H9 (cell line): ENCODE data around the gene RESP18. TPM values are rescaled to one million over a fixed set of nuclear protein-coding genes. Genes with fewer than 3 reads are reported as not detected.

Experiments used
- DNase-seq: peaks from one replicate; pipeline ENCODE4 v3.0.0-alpha.2; 2017
- H2AFZ ChIP-seq: one replicate; pipeline ENCODE4 v1.6.1; 2013; ENCODE audit warnings: mild to moderate bottlenecking, low read length, control low read depth, moderate library complexity
- H2AK5ac ChIP-seq: 2 replicates; pipeline ENCODE4 v1.6.1; 2013; ENCODE audit warnings: low read length, control low read depth, mixed read lengths; ENCODE audit not compliant: insufficient read length
- H2BK120ac ChIP-seq: one replicate; pipeline ENCODE4 v1.6.1; 2013; ENCODE audit warnings: low read depth, mild to moderate bottlenecking, low read length, control low read depth, inconsistent platforms; ENCODE audit not compliant: poor library complexity, severe bottlenecking
- H2BK12ac ChIP-seq: 2 replicates; pipeline ENCODE4 v1.6.1; 2013; ENCODE audit warnings: low read length, control low read depth, mixed read lengths, low read depth; ENCODE audit not compliant: insufficient read length
- H2BK15ac ChIP-seq: 2 replicates; pipeline ENCODE4 v1.6.1; 2013; ENCODE audit warnings: low read depth, low read length, control low read depth
- H2BK20ac ChIP-seq: one replicate; pipeline ENCODE4 v1.6.1; 2013; ENCODE audit warnings: low read depth, mild to moderate bottlenecking, low read length, control low read depth, inconsistent platforms; ENCODE audit not compliant: poor library complexity, severe bottlenecking
- H2BK5ac ChIP-seq: 2 replicates; pipeline ENCODE4 v1.6.1; 2013; ENCODE audit warnings: low read length, control low read depth, mixed read lengths; ENCODE audit not compliant: insufficient read length
- H3K14ac ChIP-seq: 2 replicates; pipeline ENCODE4 v1.6.1; 2013; ENCODE audit warnings: low read length, control low read depth; ENCODE audit not compliant: insufficient read depth
- H3K18ac ChIP-seq: 2 replicates; pipeline ENCODE4 v1.6.1; 2013; ENCODE audit warnings: low read depth, mild to moderate bottlenecking, mixed read lengths, low read length, control low read depth; ENCODE audit not compliant: insufficient read length
- H3K23ac ChIP-seq: 2 replicates; pipeline ENCODE4 v1.6.1; 2013; ENCODE audit warnings: low read length, control low read depth, mixed read lengths, low read depth; ENCODE audit not compliant: insufficient read length
- H3K23me2 ChIP-seq: 2 replicates; pipeline ENCODE4 v1.6.1; 2013; ENCODE audit warnings: low read depth, mild to moderate bottlenecking, mixed read lengths, low read length, control low read depth; ENCODE audit not compliant: insufficient read length, poor library complexity, severe bottlenecking
- H3K27ac ChIP-seq: 2 replicates; pipeline ENCODE4 v1.5.1; 2013; ENCODE audit warnings: low read length, control low read depth, mixed read lengths, low read depth; ENCODE audit not compliant: insufficient read length
- H3K27me3 ChIP-seq: 2 replicates; pipeline ENCODE4 v1.6.1; 2013; ENCODE audit warnings: low read length, control low read depth, inconsistent platforms; ENCODE audit not compliant: insufficient read depth
- H3K4ac ChIP-seq: 2 replicates; pipeline ENCODE4 v1.6.1; 2013; ENCODE audit warnings: low read depth, mild to moderate bottlenecking, control low read depth, inconsistent platforms, low read length, moderate library complexity
- H3K4me1 ChIP-seq: 2 replicates; pipeline ENCODE4 v1.6.1; 2013; ENCODE audit warnings: low read length, control low read depth, inconsistent platforms; ENCODE audit not compliant: insufficient read depth
- H3K4me2 ChIP-seq: 2 replicates; pipeline ENCODE4 v1.6.1; 2013; ENCODE audit warnings: low read length, control low read depth, mixed read lengths; ENCODE audit not compliant: insufficient read length, insufficient read depth
- H3K56ac ChIP-seq: 2 replicates; pipeline ENCODE4 v1.6.1; 2013; ENCODE audit warnings: low read depth, mild to moderate bottlenecking, mixed read lengths, low read length, control low read depth; ENCODE audit not compliant: insufficient read length
- H3K79me1 ChIP-seq: 2 replicates; pipeline ENCODE4 v1.6.1; 2013; ENCODE audit warnings: low read depth, mild to moderate bottlenecking, moderate library complexity, low read length, control low read depth, inconsistent platforms; ENCODE audit not compliant: insufficient read depth, poor library complexity, severe bottlenecking
- H3K79me2 ChIP-seq: 2 replicates; pipeline ENCODE4 v1.6.1; 2013; ENCODE audit warnings: low read length, control low read depth, inconsistent platforms; ENCODE audit not compliant: insufficient read depth
- H3K9ac ChIP-seq: 2 replicates; pipeline ENCODE4 v1.6.1; 2013; ENCODE audit warnings: low read length, control low read depth, mixed read lengths; ENCODE audit not compliant: insufficient read length; ENCODE audit errors: extremely low read depth
- H3K9me3 ChIP-seq: one replicate; pipeline ENCODE4 v1.6.1; 2013; ENCODE audit warnings: low read depth, low read length, inconsistent platforms; ENCODE audit not compliant: control insufficient read depth
- H3T11ph ChIP-seq: one replicate; pipeline ENCODE4 v1.6.1; 2013; ENCODE audit warnings: mild to moderate bottlenecking, low read length, control low read depth, inconsistent platforms
- H4K20me1 ChIP-seq: one replicate; pipeline ENCODE4 v1.6.1; 2013; ENCODE audit not compliant: control insufficient read depth, insufficient read length, insufficient read depth
- H4K5ac ChIP-seq: 2 replicates; pipeline ENCODE4 v1.6.1; 2013; ENCODE audit warnings: low read depth, mild to moderate bottlenecking, mixed read lengths, low read length, control low read depth; ENCODE audit not compliant: insufficient read length
- H4K8ac ChIP-seq: replicated peaks from 2 replicates; pipeline ENCODE4 v1.6.1; 2013; ENCODE audit warnings: low read length, control low read depth, mixed read lengths, low read depth; ENCODE audit not compliant: insufficient read length
- H4K91ac ChIP-seq: 2 replicates; pipeline ENCODE4 v1.6.1; 2013; ENCODE audit warnings: low read depth, mild to moderate bottlenecking, moderate library complexity, mixed read lengths, low read length, control low read depth; ENCODE audit not compliant: insufficient read length
- H3K27ac Mint-ChIP-seq, 3 experiments: 2 replicates in 2 of 3; 3 replicates in 1 of 3; pipeline ENCODE4 v1.8.0; 2020 to 2021; ENCODE audit warnings: mixed read lengths in 3 of 3, mild to moderate bottlenecking in 1 of 3, moderate library complexity in 1 of 3
- H3K27me3 Mint-ChIP-seq: 2 replicates; pipeline ENCODE4 v1.8.0; 2021; ENCODE audit warnings: low read depth, mild to moderate bottlenecking, moderate library complexity, mixed read lengths
- H3K36me3 Mint-ChIP-seq, 3 experiments: 2 replicates in 2 of 3; 3 replicates in 1 of 3; pipeline ENCODE4 v1.8.0; 2020 to 2021; ENCODE audit warnings: low read depth in 3 of 3, mixed read lengths in 3 of 3; ENCODE audit not compliant: insufficient read depth in 1 of 3
- H3K4me1 Mint-ChIP-seq, 2 experiments: 2 replicates each; pipeline ENCODE4 v1.8.0; 2020; ENCODE audit warnings: mixed read lengths in 2 of 2
- H3K4me3 Mint-ChIP-seq, 2 experiments: 2 replicates in 1 of 2; 3 replicates in 1 of 2; pipeline ENCODE4 v1.8.0; 2020 to 2021; ENCODE audit warnings: mild to moderate bottlenecking in 2 of 2, mixed read lengths in 2 of 2, moderate library complexity in 1 of 2
- H3K9me3 Mint-ChIP-seq, 2 experiments: 2 replicates in 1 of 2; 3 replicates in 1 of 2; pipeline ENCODE4 v1.8.0; 2020; ENCODE audit warnings: mild to moderate bottlenecking in 2 of 2, mixed read lengths in 2 of 2, moderate library complexity in 1 of 2
- CTCF ChIP-seq: fragments of 200-600 bp; sonication (generic); conservative IDR thresholded peaks from 3 replicates; pipeline ENCODE4 v1.8.0; 2021; ENCODE audit warnings: antibody characterized with exemption, mild to moderate bottlenecking
- WGBS: extraction: QIAGEN DNeasy Blood & Tissue Kit; methylation state at CpG from one replicate; pipeline ENCODE4 v1.1.7; 2013; ENCODE audit warnings: missing lambda C conversion rate, low lambda C conversion rate, mixed read lengths; ENCODE audit not compliant: insufficient read length; ENCODE audit errors: extremely low coverage; 5-methylcytosine and 5-hydroxymethylcytosine counted together
- long read RNA-seq: library from polyadenylated mRNA; unstranded; transcript quantifications from one replicate; pipeline ENCODE4 v2.0.0, GENCODE V29; 2020
- total RNA-seq: library from RNA; stranded (reverse); gene quantifications from 2 replicates; pipeline ENCODE4 v1.2.1, GENCODE V29; 2021

The RESP18 gene
- not detected in 2 replicates for total RNA-seq
- long read RNA-seq, result 0 reads

- no CpG with 5 or more reads among the region's 24 CpGs for WGBS
- no peaks in the 10 kb centered on the region for H3K4me1 ChIP-seq
- peak; percentile 58 for DNase-seq
- no peaks in the 10 kb centered on the region for H3K9me3 ChIP-seq
- peak within 1 kb of the TSS; percentile 54 for H3K4me2 ChIP-seq
- H3K4ac ChIP-seq, result no peak within 1 kb of the TSS
- peaks cover 3% of the 10 kb centered on the region for H3K23me2 ChIP-seq
- peaks cover 83% of the 10 kb centered on the region for H3K27me3 Mint-ChIP-seq
- no peak within 1 kb of the TSS for H2AK5ac ChIP-seq
- no peak within 1 kb of the TSS for H3K14ac ChIP-seq
- no peak within 1 kb of the TSS for H2BK15ac ChIP-seq
- peak within 1 kb of the TSS; percentile 20 to 68 for H3K4me3 Mint-ChIP-seq
- H4K5ac ChIP-seq, result no peak within 1 kb of the TSS
- H3K56ac ChIP-seq, result no peak within 1 kb of the TSS
- no peak within 1 kb of the TSS for H3K18ac ChIP-seq
- no peak within 1 kb of the TSS for H2BK5ac ChIP-seq
- H3T11ph ChIP-seq, result no peak within 1 kb of the TSS
- no peak within 1 kb of the TSS for H3K27ac Mint-ChIP-seq
- H2AFZ ChIP-seq, result no peak within 1 kb of the TSS
- no peaks in the 10 kb centered on the region for H4K20me1 ChIP-seq
- no peaks in the 10 kb centered on the region for H3K79me2 ChIP-seq
- peaks cover 16% of the 10 kb centered on the region in 2 experiments for H3K4me1 Mint-ChIP-seq
- no peak for TF ChIP-seq CTCF
- no peak within 1 kb of the TSS for H2BK12ac ChIP-seq
- H3K27me3 ChIP-seq, result peaks cover 23% of the 10 kb centered on the region; the same call in 1 of the 2 replicates
- no peak within 1 kb of the TSS for H3K27ac ChIP-seq
- peaks cover 0 to 1% (median 0%) of the 10 kb centered on the region in 3 experiments; a peak in 1 of 7 replicates for H3K36me3 Mint-ChIP-seq
- no peaks in the 10 kb centered on the region for H3K79me1 ChIP-seq
- no peak within 1 kb of the TSS for H4K8ac ChIP-seq
- no peaks in the 10 kb centered on the region; a peak in 2 of 5 replicates for H3K9me3 Mint-ChIP-seq
- H2BK120ac ChIP-seq, result no peak within 1 kb of the TSS
- H3K23ac ChIP-seq, result no peak within 1 kb of the TSS
- H4K91ac ChIP-seq, result no peak within 1 kb of the TSS
- no peak within 1 kb of the TSS for H3K9ac ChIP-seq
- no peak within 1 kb of the TSS for H2BK20ac ChIP-seq
These were observed at the start of gene RESP18 for GRCh38 chr2:219332542-219332941. Gene RESP18 (minus strand): TSS chr2:219332744.
